ENCODE measurements around the gene KIZ.

Gene KIZ

DNA sequence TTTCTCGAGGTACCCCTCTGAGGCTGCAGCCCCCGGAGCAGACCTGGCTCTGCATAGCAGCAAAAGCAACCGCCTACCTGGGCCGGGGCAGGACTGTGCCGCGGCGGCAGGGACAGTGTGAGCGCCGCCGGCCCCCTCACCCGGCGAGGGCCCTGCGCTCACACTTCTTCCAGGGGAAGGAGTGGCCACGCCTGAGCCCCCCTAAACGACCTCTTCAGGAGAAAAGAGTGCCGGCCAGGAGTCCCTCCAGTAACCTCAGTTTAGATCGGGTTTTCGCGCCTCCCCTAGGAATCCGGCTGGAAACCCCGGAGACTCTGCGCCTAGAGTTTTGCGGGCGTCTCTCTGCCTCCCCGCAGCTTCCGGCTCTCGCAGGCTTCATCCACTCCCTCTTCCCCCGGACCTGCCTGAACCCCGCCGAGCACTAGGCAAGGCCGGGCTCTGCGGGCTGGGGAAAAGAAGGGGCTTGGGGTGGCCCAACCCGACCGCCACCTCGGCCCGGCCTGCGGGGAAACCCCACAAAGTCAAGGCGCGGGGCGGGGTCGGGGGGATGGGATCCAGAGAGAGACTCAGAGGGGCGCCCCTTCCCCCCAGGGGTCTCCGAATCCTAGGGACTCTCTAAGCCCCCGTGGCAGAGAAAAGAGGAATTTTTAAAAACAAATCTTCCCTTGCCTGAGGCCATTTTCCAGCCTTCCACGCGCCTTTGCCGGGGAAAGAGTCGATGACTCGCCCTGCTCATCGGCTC lies 20.3 kb upstream of the KIZ start:
- no peak for DNase-seq

DNA sequence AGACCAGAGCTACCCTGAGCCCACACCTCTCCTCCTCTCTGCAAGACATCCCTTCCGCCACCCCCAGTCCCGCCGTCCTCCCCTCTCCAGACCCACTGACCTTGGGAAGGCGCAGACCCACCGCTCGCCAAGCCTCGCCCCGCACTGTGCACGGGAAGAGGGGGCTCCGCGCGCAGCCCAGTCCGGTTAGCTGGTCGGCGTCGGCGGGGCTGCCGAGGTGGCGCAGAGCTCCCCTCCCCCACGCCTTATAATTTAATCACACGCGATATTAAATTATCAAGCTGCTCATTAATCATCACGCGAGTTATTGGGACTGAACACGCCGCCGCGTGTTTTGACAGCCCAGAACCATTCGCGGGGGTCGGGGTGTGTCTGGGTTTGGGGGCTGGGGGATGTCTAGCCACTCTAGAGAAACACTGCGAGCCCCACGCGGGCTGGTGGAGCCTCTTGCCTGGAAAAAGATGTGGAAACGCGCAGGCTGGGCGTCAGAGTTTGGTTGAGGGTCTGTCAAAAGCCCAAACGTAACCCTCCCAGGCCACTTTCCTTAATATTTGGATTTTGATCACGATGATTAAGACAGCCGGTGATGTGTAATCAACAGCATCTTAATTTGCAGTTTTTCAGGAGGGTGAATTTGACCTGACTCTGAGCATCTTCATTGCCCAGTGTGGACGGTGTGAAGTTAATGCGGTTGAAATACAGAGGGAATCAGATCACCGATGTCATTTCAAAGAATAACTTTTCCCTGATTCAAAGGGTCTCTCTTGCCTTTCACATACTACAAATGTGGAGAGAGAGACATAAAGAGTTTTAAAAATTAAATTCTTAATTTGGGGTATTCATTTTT lies 19.5 kb upstream of the KIZ start, which contains the start of gene LINC00237:
Gene LINC00237, minus strand, starts transcription at position 188 of the 847 bp plus-strand sequence.
- no peak for DNase-seq

DNA sequence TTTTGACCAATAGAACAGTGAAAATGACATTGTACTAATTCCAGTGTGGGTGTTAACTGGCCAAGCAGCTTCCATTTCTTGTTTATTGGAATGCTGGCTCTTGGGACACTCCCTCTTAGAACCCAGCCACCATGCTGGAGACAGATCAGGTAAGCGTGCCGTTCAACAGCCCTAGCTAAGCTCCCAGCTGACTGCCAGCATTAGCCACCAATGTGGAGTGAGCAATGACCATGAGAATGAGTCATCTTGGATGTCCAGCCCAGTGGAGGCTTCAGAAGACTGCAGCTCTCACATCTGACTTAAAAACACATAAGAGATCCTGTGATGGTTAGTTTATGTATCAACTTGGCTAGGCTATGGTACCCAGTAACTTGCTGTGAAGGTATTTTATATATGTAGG lies 16.7 kb upstream of the KIZ start:
- no peak for DNase-seq

DNA sequence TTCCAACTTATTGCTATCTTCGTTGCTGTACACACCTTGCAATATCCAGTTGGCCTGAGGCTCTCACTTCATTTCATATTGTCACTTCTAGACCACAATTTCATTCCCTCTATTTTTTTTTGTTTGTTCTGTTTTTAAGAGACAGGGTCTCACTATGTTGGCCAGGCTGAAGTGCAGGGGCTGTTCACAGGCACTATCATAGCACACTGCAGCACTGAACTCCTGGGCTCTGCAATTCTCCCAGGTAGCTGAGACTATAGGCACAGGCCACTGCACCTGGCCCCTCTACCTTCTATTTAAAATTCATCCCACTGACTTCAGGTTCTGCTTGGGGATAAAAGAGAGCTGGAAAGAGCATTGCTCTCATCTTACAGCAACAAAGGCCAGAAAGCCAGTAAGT lies 15.1 kb upstream of the KIZ start:
- DNase-seq, result no peak

DNA sequence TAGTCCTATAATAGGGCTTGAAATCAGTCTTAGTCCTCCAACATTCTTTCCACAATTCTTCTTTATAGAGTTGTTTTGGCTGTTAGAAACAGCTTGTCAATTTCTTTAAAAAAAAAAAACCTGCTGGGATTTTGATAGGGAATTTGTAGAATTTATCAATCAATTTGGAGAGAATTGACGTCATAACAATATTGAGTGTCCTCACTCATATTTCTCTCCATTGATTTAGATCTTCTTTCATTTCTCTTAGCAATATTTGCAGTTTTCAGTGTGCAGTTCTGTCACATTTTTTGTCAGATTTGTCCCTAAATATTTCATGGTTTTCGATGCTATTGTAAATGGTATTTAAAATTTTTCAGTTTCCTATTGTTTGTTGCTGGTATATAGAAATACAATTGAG lies 14.5 kb upstream of the KIZ start:
- DNase-seq, result no peak

DNA sequence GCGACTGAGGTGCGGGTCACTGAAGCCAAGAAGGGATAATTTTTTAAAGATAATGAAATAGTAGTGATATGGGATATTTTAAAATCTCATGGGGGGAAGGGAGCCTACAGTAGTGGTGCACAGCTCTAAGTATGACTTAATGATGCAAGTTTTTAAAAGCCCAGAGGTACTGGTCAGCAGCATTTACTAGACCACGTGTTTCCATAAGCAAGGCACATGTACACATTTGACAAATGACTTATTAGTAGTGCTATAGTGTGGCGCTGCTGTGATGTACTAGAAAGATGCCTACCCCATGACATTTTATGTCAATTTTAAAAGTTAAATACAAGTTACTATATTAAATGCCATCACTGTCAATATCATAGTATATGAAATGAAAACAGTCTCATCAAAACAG lies 12.2 kb upstream of the KIZ start:
- DNase-seq, result no peak

DNA sequence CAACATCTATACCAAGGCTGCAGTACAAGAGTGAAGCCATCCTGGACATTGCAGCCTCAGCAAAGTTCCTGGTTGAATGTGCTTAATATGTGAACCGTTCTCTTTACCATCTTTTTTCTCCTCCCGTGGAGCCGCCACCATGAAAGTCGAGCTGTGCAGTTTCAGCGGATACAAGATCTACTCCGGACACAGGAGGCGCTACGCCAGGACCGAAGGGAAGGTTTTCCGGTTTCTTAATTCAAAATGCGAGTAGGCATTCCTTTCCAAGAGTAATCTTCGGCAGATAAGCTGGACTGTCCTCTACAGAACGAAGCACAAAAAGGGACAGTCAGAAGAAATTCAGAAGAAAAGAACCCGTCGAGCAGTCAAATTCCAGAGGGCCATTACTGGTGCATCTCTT lies 11.3 kb upstream of the KIZ start:
- DNase-seq, result no peak

DNA sequence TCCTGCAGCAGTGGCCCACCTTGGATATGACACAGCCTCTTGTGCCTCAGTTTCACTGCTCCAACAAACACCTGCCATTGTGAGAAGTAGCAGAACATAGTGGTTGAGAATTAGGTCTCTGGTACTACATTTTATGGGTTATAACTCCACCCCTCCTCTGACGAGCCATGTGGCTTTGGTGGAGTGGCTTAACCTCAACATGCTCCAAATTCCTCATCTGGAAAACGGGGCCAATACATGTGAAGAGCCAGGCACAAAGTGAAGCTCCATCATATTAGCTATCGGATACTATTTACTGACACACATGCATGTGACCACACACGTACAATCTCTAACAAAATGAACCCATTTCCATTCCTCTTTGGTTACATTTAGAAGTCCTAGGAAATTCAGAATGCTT lies 8.4 kb upstream of the KIZ start:
- DNase-seq, result no peak

DNA sequence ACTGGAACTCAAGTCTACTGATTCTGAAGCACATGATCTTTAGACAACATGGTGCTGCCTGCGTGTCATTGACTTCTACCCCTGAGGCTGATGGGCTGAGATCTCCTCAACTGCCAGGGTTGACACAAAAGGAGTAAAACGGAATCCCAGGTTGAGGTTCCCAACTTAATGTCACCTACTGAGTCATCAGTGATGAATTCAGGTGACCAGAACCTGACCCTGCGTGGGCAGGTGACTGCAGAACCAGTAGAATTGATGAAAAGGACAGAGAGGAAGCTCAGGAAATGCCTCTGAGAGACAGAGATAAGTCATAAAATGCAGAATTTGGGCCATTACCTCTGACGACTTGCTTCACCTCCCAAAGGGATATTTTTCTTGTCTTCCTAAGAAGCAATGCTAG lies 7.7 kb upstream of the KIZ start:
- no peak for DNase-seq

DNA sequence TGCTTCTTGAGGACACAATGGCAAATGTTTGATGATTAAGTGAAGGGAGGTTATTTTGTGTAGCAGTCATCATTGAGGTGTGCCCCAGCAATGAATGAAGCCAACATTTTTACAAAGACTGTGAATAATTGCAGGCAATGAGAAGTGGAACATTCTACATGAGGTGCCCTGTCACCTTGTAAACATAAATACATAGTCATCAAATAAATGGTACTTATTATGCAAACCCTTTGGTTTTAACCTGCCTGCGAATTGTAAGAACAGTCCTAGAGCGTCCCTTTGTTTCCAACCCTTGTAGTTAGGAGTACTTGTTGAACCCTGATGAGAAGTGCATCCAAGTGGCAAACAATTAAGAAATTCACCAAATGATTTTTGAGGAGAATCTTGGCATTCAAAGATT lies 7.1 kb upstream of the KIZ start:
- DNase-seq, result no peak

DNA sequence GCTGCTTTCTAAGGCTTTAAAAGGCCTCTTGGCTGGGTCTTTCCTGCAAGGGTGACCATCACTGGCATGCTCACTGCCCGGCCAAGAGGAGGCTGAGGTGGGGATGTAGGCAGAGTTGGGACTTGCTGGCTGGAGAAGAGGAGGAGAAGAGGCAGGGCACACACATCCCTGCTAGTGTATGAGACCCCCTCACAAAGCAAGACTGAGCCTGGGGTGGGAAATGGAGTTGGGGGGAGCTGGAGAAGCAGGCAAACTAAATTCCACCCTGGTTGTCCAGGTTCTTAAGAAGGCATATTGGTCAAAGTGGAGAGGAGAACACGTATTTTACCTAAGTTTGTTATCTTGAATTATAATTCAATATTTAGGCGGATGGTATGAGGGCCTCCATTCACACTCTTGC lies 1.7 kb upstream of the KIZ start:
- no peak for DNase-seq

DNA sequence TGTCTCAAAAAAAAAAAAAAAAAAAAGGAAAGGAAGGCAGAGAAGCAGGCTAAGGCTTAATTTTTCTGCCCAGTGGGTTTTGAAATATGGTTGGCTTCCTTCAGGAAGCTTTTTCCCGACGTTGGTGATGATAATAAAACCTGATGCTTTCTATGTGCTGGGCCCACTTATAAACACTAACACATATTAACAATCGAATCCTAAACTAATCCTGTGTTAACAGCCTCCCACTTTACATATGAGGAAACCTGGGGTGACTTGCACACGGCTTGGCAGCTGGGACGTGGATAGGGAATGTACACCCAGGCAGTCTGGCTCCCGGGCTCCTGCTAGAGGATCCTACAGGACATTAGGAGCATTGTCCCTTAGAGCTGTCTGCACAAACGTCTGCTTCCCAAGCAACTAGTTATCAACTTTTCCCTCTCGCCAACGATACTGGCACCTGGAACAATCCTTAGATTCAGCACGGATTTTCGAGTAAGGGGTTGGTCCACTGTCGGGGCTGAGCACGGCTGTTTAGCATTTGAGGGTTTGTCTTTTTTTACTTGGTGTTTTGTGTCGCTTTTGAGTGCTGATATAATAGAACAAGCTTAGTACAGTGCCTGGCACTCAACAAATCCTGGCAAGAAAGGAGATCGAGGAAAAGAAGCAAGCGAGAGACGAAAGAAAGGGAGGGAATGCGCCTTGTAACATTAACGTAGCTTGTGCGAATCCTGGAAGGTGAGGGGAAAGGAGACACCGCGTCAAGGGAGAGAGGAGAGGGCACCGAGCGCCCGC lies 622 bp upstream of the KIZ start:
- DNase-seq, result no peak

DNA sequence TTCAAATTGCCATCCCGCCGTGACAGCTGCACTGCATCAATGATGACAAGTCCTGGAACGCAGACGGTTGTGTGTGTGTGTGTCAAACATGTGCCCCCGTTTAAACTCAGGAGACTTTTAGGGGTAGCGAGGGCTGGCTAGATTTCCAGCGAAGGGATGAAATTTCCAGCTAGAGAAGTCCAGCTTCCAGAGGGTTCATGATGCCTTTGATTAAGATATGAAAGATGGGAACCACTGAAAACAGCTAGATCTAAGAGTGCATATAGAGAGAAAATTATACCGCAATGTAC lies 644 bp downstream of the KIZ start:
- DNase-seq, result no peak

DNA sequence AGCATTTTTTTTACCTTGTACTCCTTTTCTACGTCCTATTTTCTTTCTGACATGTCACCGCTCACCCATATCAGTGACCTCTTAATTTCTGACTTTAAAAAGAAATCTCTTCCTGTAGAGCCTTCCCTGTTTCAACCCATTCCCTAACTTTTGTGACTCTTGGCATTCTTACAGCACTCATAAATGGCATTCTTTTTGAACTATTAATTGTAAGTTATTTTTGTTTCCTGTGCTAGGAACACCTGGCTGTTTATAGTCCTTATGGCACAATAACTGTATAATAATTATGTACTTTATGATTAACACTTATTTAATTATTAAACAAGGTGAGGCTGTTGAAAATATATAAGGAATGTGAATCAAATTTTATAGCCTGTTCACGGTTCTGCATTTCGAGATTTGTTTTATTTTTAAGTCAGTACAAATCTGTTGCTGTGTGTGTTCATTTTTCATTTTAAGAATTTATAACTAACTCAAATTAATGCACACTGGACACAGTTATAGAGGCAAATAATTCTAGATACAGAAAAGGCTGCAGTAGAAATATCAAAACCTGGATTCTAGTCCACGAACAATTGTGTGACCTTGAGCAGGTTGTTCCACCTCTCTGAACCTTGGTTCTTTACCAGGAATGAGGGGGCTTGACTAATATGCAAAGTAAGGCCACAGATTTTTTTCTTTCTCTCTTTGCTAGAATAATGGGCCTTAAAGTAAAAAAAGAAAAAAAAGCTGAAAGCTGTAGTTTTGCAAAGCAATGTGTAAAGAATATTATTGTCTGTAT lies 1.5 kb downstream of the KIZ start:
- DNase-seq, result no peak

DNA sequence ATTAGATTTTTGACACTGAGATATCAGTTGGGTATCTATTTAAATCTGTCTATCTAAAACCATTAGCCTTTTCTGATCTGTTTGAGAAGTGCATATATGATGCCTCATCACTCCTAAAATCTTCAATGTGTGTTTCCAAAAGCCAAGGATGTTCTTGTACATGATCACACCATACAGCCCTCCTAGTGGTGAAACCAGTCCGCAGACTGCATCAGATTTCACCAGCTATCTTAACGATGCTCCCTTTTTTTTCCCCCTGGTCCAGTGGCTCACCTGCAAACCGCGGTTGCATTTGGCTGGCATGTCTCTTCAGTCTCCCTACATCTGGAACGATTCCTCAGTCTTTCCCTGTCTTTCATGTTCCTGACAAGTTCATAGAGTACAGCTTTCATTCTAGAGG lies 4.0 kb downstream of the KIZ start:
- no peak for DNase-seq

DNA sequence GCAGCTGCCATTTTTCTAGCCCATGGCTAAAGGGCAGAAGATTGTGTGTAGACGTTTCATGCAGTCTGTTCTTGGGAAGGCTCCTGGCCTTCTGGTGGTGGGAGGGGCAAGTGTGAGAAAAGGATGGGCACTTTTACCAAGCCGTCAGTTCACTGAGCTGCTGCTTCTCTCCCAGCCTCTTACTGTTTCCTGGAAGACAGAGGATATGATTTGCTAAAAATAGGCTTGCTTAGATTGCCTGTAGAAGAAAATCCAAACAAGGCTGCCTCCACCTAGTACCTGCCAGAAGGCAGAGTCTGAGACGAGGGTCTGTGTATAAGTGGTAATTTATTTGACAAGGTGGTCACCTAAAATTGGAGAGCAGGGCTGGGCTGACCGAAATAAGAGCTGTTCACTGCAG lies 7.5 kb downstream of the KIZ start:
- DNase-seq, result no peak

DNA sequence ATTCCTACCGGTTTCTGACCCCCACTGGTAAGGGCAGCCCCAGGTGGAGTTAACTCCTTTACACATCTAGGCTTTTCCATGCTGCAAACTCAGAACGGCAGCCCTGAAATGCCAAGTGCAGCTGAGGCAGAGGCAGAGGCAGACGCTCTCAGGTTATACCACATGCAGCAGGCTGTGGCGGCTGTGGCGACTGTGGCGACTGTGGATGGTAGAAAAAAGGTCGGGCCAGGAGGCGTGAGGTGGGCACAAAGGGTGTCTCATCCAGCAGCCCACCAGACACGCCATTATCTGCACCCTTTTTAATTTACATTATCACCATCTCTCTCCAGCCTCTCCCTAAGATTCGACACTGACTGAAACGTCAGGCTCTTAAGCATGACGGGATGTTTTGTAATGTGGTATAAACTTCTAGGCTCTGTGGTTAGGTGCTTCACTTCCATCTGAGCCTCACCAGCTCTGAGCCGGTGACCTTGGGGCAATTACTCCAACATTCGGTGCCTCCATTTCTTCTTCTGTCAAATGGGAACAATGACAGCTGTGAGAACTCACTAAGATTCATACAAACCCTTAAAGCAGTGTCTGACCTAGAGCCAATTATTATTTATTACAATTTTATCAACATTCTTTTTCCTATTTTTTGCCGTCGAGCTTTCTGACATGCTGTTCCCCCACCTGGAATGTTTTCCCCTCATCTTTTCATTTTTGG lies 8.2 kb downstream of the KIZ start:
- no peak for DNase-seq

DNA sequence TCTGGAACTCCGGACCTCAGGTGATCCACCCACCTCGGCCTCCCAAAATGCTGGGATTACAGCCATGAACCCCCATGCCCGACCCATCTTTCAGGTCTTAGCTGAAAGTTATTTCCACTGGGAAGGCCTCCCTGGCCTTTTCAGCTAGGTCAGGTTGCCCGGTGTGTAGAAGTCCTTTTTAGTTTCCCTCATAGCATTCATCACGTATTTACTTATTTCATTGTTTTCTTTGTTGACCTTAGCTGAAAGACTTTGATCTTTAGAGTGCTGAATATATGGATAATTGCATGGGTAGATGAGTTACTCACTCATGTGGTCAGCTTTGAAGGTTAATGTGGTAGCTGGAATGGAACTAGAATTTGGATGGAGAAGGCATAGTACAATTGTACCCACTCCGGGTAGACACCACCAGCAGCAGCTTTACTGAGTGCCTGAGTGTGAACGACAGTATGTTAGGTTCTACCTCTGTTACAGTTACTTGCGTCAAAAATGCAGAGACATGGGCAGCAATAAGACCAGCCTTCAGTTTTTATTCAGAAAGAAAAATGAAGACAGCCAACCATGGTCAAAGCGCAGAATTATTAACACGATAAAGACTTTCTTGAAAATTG lies 9.1 kb downstream of the KIZ start:
- no peak for DNase-seq

DNA sequence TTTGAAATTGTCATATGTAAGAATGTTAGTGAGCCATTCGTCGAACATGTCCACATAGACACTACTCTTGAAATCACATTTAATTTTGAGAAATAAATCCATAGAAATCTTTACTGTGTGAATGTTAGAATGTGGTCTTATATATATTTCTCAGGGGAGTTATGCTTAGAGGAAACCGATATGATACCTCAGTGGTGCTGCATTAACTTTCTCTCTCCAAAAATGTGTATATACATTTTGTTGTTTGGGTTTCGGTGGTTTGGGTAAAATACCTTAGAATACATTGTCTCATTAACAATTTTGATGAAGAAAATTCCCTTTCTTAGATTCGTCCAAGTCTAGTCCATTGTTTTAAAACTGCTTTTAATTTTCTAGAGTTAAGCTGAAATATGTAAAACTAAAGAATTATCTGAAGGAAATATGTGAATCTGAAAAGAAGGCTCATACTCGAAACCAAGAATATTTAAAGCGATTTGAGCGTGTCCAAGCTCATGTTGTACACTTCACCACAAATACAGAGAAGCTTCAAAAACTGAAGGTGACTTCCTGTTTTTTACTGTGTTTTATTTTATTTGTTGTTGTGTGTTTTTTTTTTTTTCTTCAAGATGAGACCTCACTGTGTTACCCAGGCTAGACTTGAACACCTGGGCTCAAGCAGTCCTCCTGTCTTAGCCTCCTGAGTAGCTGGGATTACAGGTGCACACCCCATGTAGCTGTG lies 10.3 kb downstream of the KIZ start:
- DNase-seq, result no peak

DNA sequence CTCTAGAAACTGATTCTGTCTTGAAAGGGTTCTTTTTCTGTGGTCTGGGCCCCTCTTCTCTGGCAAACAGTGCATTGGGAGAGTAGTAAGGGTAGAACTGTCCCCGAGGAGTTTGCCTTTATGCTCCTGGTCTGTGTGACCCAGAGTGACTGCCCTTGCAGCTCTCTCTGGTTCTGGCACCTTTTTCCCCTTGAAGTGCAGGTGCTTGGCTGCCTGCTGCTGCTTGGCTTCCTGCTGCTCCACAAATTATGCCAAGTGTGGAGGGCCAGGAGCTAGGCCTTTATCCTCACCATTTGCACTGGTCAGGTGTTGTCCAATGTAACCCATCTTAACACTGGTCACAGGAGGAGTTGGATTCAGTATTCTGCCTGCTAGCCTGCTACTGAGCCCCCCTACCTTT lies 11.2 kb downstream of the KIZ start:
- DNase-seq, result no peak

DNA sequence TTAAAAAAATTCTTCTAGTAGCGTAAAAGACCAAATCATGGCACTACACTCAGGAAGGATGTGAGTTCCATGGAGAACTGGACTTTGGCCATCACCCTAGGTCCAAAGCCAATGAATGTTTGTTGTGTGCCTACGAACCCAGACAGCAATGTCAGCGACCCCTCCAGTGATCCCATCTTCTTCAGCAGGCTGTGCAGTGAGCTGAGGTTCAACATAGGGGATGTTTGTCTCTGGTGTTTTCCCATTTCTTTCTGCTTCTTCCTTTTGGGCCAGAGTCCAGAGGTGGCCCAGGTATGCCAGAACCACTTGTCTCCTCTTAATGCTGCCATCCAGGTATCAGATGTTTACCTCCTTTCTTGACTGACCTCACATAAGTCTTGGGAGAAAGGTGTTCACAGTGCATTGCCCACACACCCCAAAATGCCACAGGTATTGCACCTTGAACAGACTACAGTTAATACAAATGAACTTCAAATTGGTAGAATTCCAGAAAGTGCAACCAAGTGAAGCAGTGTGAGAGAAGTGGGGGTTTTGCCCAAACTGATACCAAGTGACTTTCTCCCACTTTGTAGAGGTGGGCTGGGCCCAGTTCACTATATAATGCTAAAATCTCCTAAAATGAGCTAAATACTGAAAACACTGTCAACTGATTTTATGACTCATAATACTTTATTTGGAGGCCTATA lies 14.1 kb downstream of the KIZ start:
- DNase-seq, result no peak
